ENCODE results near the gene CDK9. TPM values are rescaled to one million over a fixed set of nuclear protein-coding genes. Genes with fewer than 3 reads are reported as not detected.

The CDK9 gene
- polyA plus RNA-seq, 4 donors, result 62.7 to 74.9 (median 68.7) TPM

GRCh38 chr9:127801955-127802575, 16.2 kb downstream of the CDK9 start:
- DNase-seq (ENCODE audit: low read depth in 4 of 4, low spot score in 3 of 4), result no peak

GRCh38 chr9:127802576-127803443, 17.0 kb downstream of the CDK9 start, which contains the start of gene FPGS:
Gene FPGS (plus strand): TSS chr9:127802882. CDS start chr9:127802925, 43 bp downstream.
- DNase-seq (ENCODE audit: low read depth in 4 of 4, low spot score in 3 of 4), result peak; percentile 53 to 68 (median 64)

- DNase-seq (ENCODE audit: low read depth in 4 of 4, low spot score in 3 of 4), result no peak
Measured at GRCh38 chr9:127803507-127804352, 17.9 kb downstream of the CDK9 start.

- no peak for DNase-seq (ENCODE audit: low read depth in 4 of 4, low spot score in 3 of 4)
Measured at GRCh38 chr9:127805620-127806019, 19.8 kb downstream of the CDK9 start.

GRCh38 chr9:127806871-127807270, 21.0 kb downstream of the CDK9 start:
- no peak for DNase-seq (ENCODE audit: low read depth in 4 of 4, low spot score in 3 of 4)

GRCh38 chr9:127808347-127809001, 22.6 kb downstream of the CDK9 start:
- no peak for DNase-seq (ENCODE audit: low read depth in 4 of 4, low spot score in 3 of 4)

GRCh38 chr9:127809002-127809539, 23.2 kb downstream of the CDK9 start:
- no peak for DNase-seq (ENCODE audit: low read depth in 4 of 4, low spot score in 3 of 4)

- no peak for DNase-seq (ENCODE audit: low read depth in 4 of 4, low spot score in 3 of 4)
Measured at GRCh38 chr9:127809540-127810377, 23.9 kb downstream of the CDK9 start.

- no peak for DNase-seq (ENCODE audit: low read depth in 4 of 4, low spot score in 3 of 4)
Measured at GRCh38 chr9:127810378-127811187, 24.7 kb downstream of the CDK9 start.

- DNase-seq (ENCODE audit: low read depth in 4 of 4, low spot score in 3 of 4), result no peak
Measured at GRCh38 chr9:127812011-127812410, 26.2 kb downstream of the CDK9 start.

- DNase-seq (ENCODE audit: low read depth in 4 of 4, low spot score in 3 of 4), result no peak
Measured at GRCh38 chr9:127812936-127813675, 27.3 kb downstream of the CDK9 start.

GRCh38 chr9:127813686-127814226, 27.9 kb downstream of the CDK9 start:
- no peak for DNase-seq (ENCODE audit: low read depth in 4 of 4, low spot score in 3 of 4)

- DNase-seq (ENCODE audit: low read depth in 4 of 4, low spot score in 3 of 4), result no peak
Measured at GRCh38 chr9:127814619-127815511, 29.0 kb downstream of the CDK9 start.

- no peak for DNase-seq (ENCODE audit: low read depth in 4 of 4, low spot score in 3 of 4)
Measured at GRCh38 chr9:127815512-127816361, 29.9 kb downstream of the CDK9 start.

- DNase-seq (ENCODE audit: low read depth in 4 of 4, low spot score in 3 of 4), result no peak
Measured at GRCh38 chr9:127816362-127816725, 30.5 kb downstream of the CDK9 start.

GRCh38 chr9:127816728-127817127, 30.9 kb downstream of the CDK9 start:
- DNase-seq (ENCODE audit: low read depth in 4 of 4, low spot score in 3 of 4), result no peak

All from left renal pelvis (tissue), 4 donors.